DMS 273 (cell line): ENCODE data around the gene TGFBR3.
"Not testable (repeated sequence)": the region's sequence is repeated elsewhere in the genome, so short reads cannot be mapped to it uniquely, and the experiment has no call there.

Source experiments
- DNase-seq: peaks from one replicate; lab custom pipeline; 2025; ENCODE audit not compliant: unreplicated experiment; lab: John Stamatoyannopoulos, UW

TGFBR3 gene

GRCh38 chr1:91884459-91885212, 1.3 kb downstream of the TGFBR3 start:
- peak; percentile 66 for DNase-seq

GRCh38 chr1:91883470-91883869, 2.5 kb downstream of the TGFBR3 start:
- DNase-seq, result peak; percentile 57

- no peak for DNase-seq
Observed at GRCh38 chr1:91881280-91881679, 4.7 kb downstream of the TGFBR3 start.

GRCh38 chr1:91879733-91880132, 6.2 kb downstream of the TGFBR3 start:
- peak; percentile 66 for DNase-seq

- no peak for DNase-seq
Observed at GRCh38 chr1:91877574-91878208, 8.3 kb downstream of the TGFBR3 start.

- DNase-seq, result no peak
Observed at GRCh38 chr1:91876781-91877573, 9.0 kb downstream of the TGFBR3 start.

- no peak for DNase-seq
Observed at GRCh38 chr1:91876040-91876470, 9.9 kb downstream of the TGFBR3 start.

GRCh38 chr1:91874167-91874566, 11.8 kb downstream of the TGFBR3 start:
- no peak for DNase-seq

- DNase-seq, result no peak
Observed at GRCh38 chr1:91872559-91873081, 13.3 kb downstream of the TGFBR3 start.

GRCh38 chr1:91872000-91872399, 14.0 kb downstream of the TGFBR3 start:
- no peak for DNase-seq

GRCh38 chr1:91870322-91870721, 15.6 kb downstream of the TGFBR3 start:
- DNase-seq, result no peak

- no peak for DNase-seq
Observed at GRCh38 chr1:91866425-91866824, 19.5 kb downstream of the TGFBR3 start.

- peak; percentile 62 for DNase-seq
Observed at GRCh38 chr1:91864017-91864700, 21.8 kb downstream of the TGFBR3 start.

- no peak for DNase-seq
Observed at GRCh38 chr1:91863498-91863897, 22.5 kb downstream of the TGFBR3 start.

GRCh38 chr1:91862120-91862519, 23.8 kb downstream of the TGFBR3 start:
- no peak for DNase-seq

GRCh38 chr1:91857557-91858239, 28.3 kb downstream of the TGFBR3 start:
- no peak for DNase-seq

- no peak for DNase-seq
Observed at GRCh38 chr1:91856996-91857395, 29.0 kb downstream of the TGFBR3 start.

- no peak for DNase-seq
Observed at GRCh38 chr1:91854852-91855534, 31.0 kb downstream of the TGFBR3 start.

GRCh38 chr1:91853397-91853796, 32.6 kb downstream of the TGFBR3 start:
- no peak for DNase-seq

- not testable (repeated sequence) for DNase-seq
Observed at GRCh38 chr1:91852011-91852410, 33.9 kb downstream of the TGFBR3 start.
